ENCODE measurements around the gene DLGAP5. TPM values are rescaled to one million over a fixed set of nuclear protein-coding genes. Genes with fewer than 3 reads are reported as not detected.
A peak's percentile ranks its signal among the peaks of the same experiment; 100 is the strongest.

Gene DLGAP5
- total RNA-seq, 1 donor from 2014 or later, result 0.27 TPM

- intact Hi-C loops (cut with DNase I), result no loop called here
- DNase-seq, result peak; percentile 88
- ATAC-seq (ENCODE audit: poor library complexity), result peak; percentile 88
Observed at GRCh38 chr14:55136885-55137786, 54.2 kb downstream of the DLGAP5 start.

DNA sequence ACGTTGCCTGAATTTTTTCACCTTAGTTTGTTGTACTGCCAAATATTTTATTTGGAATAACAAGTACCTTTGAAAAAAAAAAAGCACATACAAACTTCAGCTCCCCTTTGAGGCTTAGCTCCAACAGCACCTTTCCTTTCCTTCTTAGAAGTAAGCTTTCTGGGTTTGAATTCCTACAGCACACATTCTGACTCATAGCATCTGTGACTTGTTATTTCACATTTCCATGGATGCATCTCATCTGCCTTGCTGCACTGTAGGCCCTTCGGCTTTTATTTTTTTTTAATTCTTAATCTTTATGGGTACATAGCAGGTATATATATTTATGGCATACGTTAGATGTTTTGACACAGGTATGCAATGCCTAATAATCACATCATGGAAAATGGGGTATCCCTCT is 55.1 kb downstream of the DLGAP5 start:
- intact Hi-C loops (cut with DNase I), result no loop called here
- no peak for ATAC-seq (ENCODE audit: poor library complexity)
- DNase-seq, result no peak

- no peak for DNase-seq
- intact Hi-C loops (cut with DNase I), result loop anchor here (5.0 kb wide), 1 partner anchor 36 kb away; no protein-coding TSS in a partner anchor
- ATAC-seq (ENCODE audit: poor library complexity), result no peak
Observed at GRCh38 chr14:55133416-55133815, 58.0 kb downstream of the DLGAP5 start.

GRCh38 chr14:55131370-55132137 is 59.8 kb downstream of the DLGAP5 start:
- ATAC-seq (ENCODE audit: poor library complexity) (peak; percentile 8), DNase-seq (no peak)
- intact Hi-C loops (cut with DNase I), result loop anchor here (5.0 kb wide), 1 partner anchor 34 kb away; no protein-coding TSS in a partner anchor

DNA sequence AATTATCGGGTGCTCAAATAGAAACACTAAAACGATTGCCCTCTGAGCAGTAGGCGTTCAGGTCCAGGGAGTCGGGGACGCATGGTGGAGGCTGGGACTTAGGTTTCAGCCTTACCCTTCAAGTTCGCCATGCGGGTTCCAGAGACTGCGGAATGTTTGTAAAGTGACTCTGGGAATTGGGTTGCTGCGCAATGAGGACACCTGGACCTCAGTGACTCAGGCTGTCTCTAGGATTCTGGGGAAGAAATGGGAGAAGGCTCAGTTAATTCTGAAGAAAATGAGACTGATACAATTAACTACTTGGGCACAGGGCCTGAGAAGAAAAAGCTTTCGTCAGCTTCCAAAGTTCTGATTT is 61.2 kb downstream of the DLGAP5 start:
- no peak for ATAC-seq (ENCODE audit: poor library complexity)
- DNase-seq, result no peak
- intact Hi-C loops (cut with DNase I), result loop anchor here (5.0 kb wide), 1 partner anchor 33 kb away; no protein-coding TSS in a partner anchor

GRCh38 chr14:55129428-55130195 is 61.8 kb downstream of the DLGAP5 start:
- DNase-seq, result peak; percentile 86
- peak; percentile 65 for ATAC-seq (ENCODE audit: poor library complexity)
- intact Hi-C loops (cut with DNase I), result loop anchor here (5.0 kb wide), 1 partner anchor 32 kb away; no protein-coding TSS in a partner anchor

- DNase-seq, result peak; percentile 91
- ATAC-seq (ENCODE audit: poor library complexity), result peak; percentile 90
- intact Hi-C loops (cut with DNase I), result no loop called here
Observed at GRCh38 chr14:55129086-55129427, 62.3 kb downstream of the DLGAP5 start, which contains the start of gene LGALS3. Gene LGALS3, plus strand, starts transcription at chr14:55129252. Its CDS starts 8,122 bp downstream, at chr14:55137374.

GRCh38 chr14:55128386-55129085 is 62.8 kb downstream of the DLGAP5 start:
- DNase-seq (no peak), ATAC-seq (ENCODE audit: poor library complexity) (no peak)
- intact Hi-C loops (cut with DNase I), result no loop called here

GRCh38 chr14:55127460-55127951 is 63.9 kb downstream of the DLGAP5 start:
- ATAC-seq (ENCODE audit: poor library complexity) (no peak), DNase-seq (no peak)
- intact Hi-C loops (cut with DNase I), result no loop called here

- DNase-seq (no peak), ATAC-seq (ENCODE audit: poor library complexity) (no peak)
- intact Hi-C loops (cut with DNase I), result no loop called here
Observed at GRCh38 chr14:55126932-55127459, 64.4 kb downstream of the DLGAP5 start.

GRCh38 chr14:55126034-55126433 is 65.4 kb downstream of the DLGAP5 start:
- DNase-seq (no peak), ATAC-seq (ENCODE audit: poor library complexity) (peak; percentile 18)
- intact Hi-C loops (cut with DNase I), result no loop called here

GRCh38 chr14:55125403-55125802 is 66.0 kb downstream of the DLGAP5 start:
- ATAC-seq (ENCODE audit: poor library complexity) (no peak), DNase-seq (peak; percentile 59)
- intact Hi-C loops (cut with DNase I), result no loop called here

DNA sequence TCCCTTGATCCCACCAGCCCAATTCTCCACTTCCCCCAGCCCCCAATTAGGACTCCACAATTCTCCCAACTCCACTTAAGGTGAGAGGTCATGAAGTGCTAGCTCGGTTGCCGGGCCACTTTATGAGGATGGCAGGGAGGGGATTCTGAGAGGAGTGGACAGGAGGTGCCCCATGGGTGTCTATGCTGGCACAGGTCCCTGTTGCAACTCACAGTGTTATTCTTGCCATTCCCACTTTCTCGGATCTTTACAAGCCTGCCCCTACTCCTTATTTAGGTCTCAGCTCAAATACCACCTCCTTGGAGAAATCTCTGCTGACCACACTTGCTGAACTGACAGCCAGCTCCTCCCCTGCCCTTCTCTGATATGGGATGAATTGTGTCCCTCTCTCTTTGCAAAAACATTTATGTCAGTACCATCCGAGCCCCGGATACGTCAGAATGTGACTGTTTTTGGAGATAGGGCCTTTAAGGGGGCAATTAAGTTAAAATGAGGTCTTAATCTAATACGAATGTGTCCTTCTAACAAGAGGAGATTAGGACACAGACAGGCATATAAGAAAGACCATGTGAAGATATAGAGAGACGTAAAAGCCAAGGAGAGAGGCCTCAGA is 66.5 kb downstream of the DLGAP5 start:
- DNase-seq (no peak), ATAC-seq (ENCODE audit: poor library complexity) (no peak)
- intact Hi-C loops (cut with DNase I), result no loop called here

- intact Hi-C loops (cut with DNase I), result no loop called here
- ATAC-seq (ENCODE audit: poor library complexity) (no peak), DNase-seq (no peak)
Observed at GRCh38 chr14:55123852-55124639, 67.3 kb downstream of the DLGAP5 start.

DNA sequence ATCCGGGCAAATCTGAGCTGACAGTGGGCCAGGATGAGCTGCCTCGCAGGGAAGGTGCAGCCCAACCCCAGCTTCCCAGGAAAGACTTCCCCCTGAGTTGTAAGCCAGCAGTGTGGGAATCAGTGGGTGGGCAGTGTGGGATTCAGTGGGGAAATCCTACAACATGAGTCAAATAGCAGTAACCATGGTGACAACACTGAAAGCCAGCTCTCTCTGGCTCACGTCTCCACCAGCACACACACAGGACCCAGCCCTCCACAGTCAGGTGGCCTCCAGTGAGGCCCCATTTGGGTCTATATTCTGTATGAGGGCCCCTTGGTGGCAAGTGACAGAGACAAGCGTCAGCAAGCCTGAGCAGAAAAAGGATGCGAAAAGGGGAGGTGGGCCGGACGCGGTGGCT is 68.3 kb downstream of the DLGAP5 start:
- intact Hi-C loops (cut with DNase I), result no loop called here
- no peak for ATAC-seq (ENCODE audit: poor library complexity)
- DNase-seq, result no peak

- peak; percentile 82 for DNase-seq
- ATAC-seq (ENCODE audit: poor library complexity), result peak; percentile 89
- intact Hi-C loops (cut with DNase I), result no loop called here
Observed at GRCh38 chr14:55122440-55122986, 68.9 kb downstream of the DLGAP5 start.
